Esophagus squamous epithelium (tissue), 4 donors: Measurements from ENCODE around the gene CHD1L.

Experiments
- POLR2A ChIP-seq, 4 donors: fragments of 450-650 bp; IDR thresholded peaks; one replicate each; pipeline ENCODE4 v1.6.1; 2017; ENCODE audit warnings: antibody characterized with exemption in 4 of 4, mild to moderate bottlenecking in 4 of 4, moderate library complexity in 3 of 4
- TF ChIP-seq, protein P1 (sequence below), 6 experiments: fragments of 450-650 bp in 4 of 6; fragments of 200-600 bp in 2 of 6; sonication (generic) in 2 of 6; IDR thresholded peaks; one replicate each; pipeline ENCODE4 v1.5.1; 2016 to 2019; ENCODE audit warnings: antibody characterized with exemption in 6 of 6, mild to moderate bottlenecking in 4 of 6, moderate library complexity in 4 of 6

DNA sequence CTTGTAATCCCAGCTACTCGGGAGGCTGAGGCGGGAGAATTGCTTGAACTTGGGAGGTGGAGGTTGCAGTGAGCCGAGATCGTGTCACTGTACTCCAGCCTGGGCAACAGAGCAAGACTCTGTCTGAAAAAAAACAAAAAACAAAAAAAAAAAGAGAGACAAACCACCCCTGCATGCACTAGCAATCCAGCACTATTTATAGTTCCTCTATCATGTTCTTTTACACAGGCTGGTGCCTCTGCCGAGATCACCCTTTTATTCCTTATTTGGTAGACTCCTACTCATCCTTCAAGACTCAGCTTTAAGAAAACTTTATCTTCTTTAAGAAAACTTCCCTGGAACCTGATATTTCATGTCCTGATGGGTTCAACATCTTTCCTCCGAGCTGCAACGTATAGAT is 28.2 kb upstream of the CHD1L start:
- TF ChIP-seq, protein P1, sequence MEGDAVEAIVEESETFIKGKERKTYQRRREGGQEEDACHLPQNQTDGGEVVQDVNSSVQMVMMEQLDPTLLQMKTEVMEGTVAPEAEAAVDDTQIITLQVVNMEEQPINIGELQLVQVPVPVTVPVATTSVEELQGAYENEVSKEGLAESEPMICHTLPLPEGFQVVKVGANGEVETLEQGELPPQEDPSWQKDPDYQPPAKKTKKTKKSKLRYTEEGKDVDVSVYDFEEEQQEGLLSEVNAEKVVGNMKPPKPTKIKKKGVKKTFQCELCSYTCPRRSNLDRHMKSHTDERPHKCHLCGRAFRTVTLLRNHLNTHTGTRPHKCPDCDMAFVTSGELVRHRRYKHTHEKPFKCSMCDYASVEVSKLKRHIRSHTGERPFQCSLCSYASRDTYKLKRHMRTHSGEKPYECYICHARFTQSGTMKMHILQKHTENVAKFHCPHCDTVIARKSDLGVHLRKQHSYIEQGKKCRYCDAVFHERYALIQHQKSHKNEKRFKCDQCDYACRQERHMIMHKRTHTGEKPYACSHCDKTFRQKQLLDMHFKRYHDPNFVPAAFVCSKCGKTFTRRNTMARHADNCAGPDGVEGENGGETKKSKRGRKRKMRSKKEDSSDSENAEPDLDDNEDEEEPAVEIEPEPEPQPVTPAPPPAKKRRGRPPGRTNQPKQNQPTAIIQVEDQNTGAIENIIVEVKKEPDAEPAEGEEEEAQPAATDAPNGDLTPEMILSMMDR (IDR thresholded peaks at IDR 0.05): no peak
- TF ChIP-seq POLR2A (IDR thresholded peaks at IDR 0.05): no peak
